ENCODE measurements around the gene C12orf42. TPM values are rescaled to one million over a fixed set of nuclear protein-coding genes. Genes with fewer than 3 reads are reported as not detected.
A peak's percentile ranks its signal among the peaks of the same experiment; 100 is the strongest.

Gene C12orf42
- total and polyA plus RNA-seq, 2 donors (not counting 1 experiment from before 2014, with no cell fraction given), result 25.6 to 138 TPM

- Mint-ChIP-seq H3K9me3 (ENCODE audit: insufficient read depth) (no peaks in the 10 kb centered on the region), H3K27ac (peak overlapping the region; percentile 59), H3K4me1 (peaks cover 45% of the 10 kb centered on the region), H3K4me3 (no peak overlapping the region), H3K27me3 (no peaks in the 10 kb centered on the region)
- Histone ChIP-seq H3K27me3 (replicated peaks in 1 of 4; ENCODE audit: control extremely low read depth in 1 of 4, control insufficient read depth in 3 of 4, insufficient read depth in 4 of 4, low read length in 3 of 4) (peaks cover 0 to 4% (median 0%) of the 10 kb centered on the region in 4 experiments), H3K79me2 (ENCODE audit: control insufficient read depth, insufficient read depth, low read length) (no peaks in the 10 kb centered on the region), H3K4me3 (ENCODE audit: control extremely low read depth in 1 of 5, extremely low read depth in 1 of 5, insufficient read depth in 1 of 5, low read depth in 2 of 5, low read length in 4 of 5) (no peak overlapping the region), H3K9me3 (ENCODE audit: control extremely low read depth in 1 of 3, control insufficient read depth in 2 of 3, insufficient read depth in 1 of 3, low read length in 2 of 3) (no peaks in the 10 kb centered on the region), H3K4me2 (replicated peaks; ENCODE audit: low read depth, low read length, poor library complexity, severe bottlenecking) (no peak overlapping the region), H3K27ac (ENCODE audit: low read length in 2 of 2) (no peak overlapping the region), H3K9ac (ENCODE audit: low read length) (no peak overlapping the region), H3K36me3 (replicated peaks in 1 of 2; ENCODE audit: control extremely low read depth in 1 of 2, control insufficient read depth in 1 of 2, extremely low read depth in 1 of 2, insufficient read depth in 2 of 2, low read length in 1 of 2) (no peaks in the 10 kb centered on the region), H3K4me1 (ENCODE audit: control insufficient read depth in 2 of 2, insufficient read depth in 2 of 2, low read length in 2 of 2) (peaks cover 0 to 5% of the 10 kb centered on the region in 2 donors), H4K20me1 (ENCODE audit: control insufficient read depth, insufficient read depth, low read length, poor library complexity, severe bottlenecking) (no peaks in the 10 kb centered on the region), H2AFZ (ENCODE audit: insufficient read depth, low read depth, low read length, poor library complexity, severe bottlenecking) (no peak overlapping the region)
- intact Hi-C loops (cut with micrococcal nuclease), result loop anchor here (1.0 to 5.0 kb wide), 6 partner anchors 8 to 621 kb away; no protein-coding TSS in a partner anchor
- POLR2A ChIA-PET, result no interaction called here
- CTCF ChIA-PET, result interaction anchor here (0.5 to 7.8 kb wide), 13 partner anchors 20 to 620 kb away, joined by 3 to 86 read pairs (median 4); no protein-coding TSS in a partner anchor
- 82% methylated on average over 12 of the region's 14 CpGs for WGBS (ENCODE audit: insufficient coverage)
- DNase-seq (peak; percentile 83), ATAC-seq (ENCODE audit: low read depth) (peak; percentile 37)
- TF ChIP-seq CTCF (IDR thresholded peaks at IDR 0.05), result peak; percentile 89
- no peak for TF ChIP-seq EZH2 (IDR thresholded peaks at IDR 0.05; ENCODE audit: borderline replicate concordance, insufficient read depth, low read depth, low read length, poor library complexity, severe bottlenecking)
These were observed 8.0 kb upstream of the C12orf42 start for GRCh38 chr12:103503546-103504480.
